HG02970 (cell line): ENCODE data around the gene COX10.
"Not testable (repeated sequence)": the region's sequence is repeated elsewhere in the genome, so short reads cannot be mapped to it uniquely, and the experiment has no call there.

Source experiments
- ATAC-seq: cut with Tn5 transposase; IDR thresholded peaks from one replicate; pipeline ENCODE4 v1.9.1; 2021; ENCODE audit warnings: mild to moderate bottlenecking, moderate library complexity, moderate number of reproducible peaks; ENCODE audit not compliant: unreplicated experiment, low FRiP score

The COX10 gene

DNA sequence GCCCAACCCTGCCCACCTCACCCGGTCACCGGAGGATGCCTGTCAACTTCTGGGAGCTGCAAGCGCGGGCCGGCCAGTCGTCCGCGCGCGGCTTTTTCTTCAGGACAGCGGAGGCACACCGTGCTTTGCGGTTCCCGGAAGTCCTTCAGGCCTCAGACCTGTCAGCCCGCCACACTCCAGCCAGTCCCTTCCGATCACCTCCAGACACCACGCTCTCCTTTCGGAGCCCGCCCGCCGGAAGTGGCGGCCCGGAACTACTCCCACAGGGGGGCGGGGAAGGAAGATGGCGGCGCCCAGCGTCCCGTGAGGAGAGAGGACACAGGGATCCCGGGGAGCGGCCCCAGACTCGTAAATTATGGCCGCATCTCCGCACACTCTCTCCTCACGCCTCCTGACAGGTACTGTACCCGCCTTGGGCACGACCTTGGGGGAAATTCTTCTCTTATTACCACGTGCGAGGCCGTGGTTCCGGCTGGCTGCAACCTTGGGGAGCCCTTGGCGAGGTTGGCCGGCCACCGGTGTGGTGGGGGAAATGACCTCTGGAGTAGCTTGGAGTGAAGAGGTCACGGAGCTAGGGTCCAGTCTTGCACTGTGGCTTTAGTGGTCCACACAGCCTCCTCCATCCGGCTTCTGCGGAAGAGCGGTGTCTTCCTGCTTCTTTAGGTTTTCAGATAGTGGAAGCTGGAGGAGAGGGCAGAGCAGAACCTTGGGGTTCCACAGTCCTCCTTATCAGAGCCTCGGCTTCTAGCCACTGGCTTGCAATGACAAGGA lies at the start of gene COX10:
Gene COX10 (plus strand): TSS at position 254 of the 771 bp plus-strand sequence. CDS start 102 bp downstream, at position 356.
- ATAC-seq: peak; percentile 99

DNA sequence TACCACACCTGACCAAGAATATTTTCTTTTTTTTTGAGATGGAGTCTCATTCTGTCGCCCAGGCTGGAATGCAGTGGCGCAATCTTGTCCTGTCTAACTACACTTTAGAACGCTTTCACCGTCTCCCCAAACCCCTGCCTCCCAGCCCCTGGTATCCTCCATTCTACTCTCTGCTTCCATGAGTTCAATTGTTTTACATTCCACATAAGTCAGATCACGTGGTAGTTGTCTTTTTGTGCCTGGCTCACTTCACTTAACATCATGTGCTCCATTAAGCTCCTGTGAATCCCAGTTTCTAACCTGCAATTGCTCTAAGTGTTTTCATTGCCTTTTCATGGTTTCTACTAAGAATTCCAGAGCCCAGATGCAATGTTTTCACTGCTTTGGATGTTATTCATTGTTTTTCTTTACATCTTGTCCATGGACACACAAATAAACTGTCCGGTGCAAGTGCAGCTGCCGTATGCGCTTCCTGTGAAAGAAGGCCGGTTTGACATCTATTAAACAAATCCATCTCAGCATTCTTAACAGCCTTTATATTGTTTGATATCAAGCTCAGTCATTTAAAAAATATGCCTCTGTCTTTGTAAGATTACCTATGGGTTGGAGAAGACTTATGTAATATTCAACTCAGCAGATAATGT lies 47.5 kb upstream of the COX10 start:
- not testable (repeated sequence) for ATAC-seq

GRCh38 chr17:14029755-14030154 lies 39.5 kb upstream of the COX10 start:
- not testable (repeated sequence) for ATAC-seq

DNA sequence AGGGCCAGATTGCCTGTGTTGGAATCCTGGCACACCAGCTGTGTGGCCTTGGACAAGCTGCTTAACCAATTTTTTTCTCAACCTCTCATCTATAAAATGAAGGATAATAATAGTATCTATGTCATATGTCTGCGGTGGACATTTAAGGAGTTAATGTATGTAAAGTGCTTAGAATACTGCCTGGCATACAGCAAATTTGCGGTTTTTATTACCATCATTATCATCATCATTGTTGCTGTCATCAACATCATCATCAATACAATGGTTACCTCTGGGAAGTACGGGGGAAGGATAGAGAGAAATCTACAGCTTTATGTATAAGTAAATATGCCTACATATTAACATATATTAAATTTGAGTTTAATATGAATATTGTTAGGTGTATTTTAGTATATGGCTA lies 37.1 kb upstream of the COX10 start:
- no peak for ATAC-seq

GRCh38 chr17:14033166-14033565 lies 36.1 kb upstream of the COX10 start:
- no peak for ATAC-seq

GRCh38 chr17:14037453-14037852 lies 31.9 kb upstream of the COX10 start:
- no peak for ATAC-seq

DNA sequence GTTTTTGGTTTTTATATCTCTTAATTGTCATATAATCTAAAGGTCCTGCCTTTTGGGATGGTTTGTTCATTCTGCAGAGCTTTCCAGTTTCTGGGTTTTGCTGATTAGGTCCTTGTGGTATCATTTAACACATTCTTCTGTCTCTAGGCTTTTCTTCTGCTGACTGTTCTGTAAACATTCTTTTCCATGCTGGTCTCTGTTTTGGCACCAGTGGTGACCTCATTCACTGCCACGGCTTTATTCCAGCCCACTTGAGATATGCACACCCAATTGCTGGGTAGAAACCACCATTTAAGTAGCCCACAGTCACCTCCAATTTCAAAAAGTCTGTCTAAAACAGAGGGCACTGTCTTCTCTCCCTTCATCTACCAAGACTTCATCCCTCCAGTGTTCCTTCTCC lies 31.1 kb upstream of the COX10 start:
- no peak for ATAC-seq

DNA sequence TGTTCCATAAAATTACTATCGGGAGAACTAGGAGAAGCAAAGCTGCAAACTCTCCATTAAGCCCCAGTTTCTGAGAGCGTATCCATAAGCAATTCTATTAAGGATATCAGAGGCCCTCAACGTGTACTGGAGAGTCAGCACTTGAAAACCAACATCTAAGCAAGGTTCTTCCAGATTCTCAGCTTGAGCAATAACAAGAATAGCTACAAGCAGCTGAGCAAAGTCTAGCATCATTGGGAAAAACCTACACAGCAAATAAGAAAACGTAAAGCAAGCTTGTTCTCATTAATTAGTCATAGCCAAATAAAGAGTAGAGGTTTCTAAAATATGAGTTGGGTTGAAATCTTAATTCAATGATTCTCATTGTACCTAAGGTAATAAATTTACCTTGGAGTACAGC lies 26.9 kb upstream of the COX10 start:
- no peak for ATAC-seq

DNA sequence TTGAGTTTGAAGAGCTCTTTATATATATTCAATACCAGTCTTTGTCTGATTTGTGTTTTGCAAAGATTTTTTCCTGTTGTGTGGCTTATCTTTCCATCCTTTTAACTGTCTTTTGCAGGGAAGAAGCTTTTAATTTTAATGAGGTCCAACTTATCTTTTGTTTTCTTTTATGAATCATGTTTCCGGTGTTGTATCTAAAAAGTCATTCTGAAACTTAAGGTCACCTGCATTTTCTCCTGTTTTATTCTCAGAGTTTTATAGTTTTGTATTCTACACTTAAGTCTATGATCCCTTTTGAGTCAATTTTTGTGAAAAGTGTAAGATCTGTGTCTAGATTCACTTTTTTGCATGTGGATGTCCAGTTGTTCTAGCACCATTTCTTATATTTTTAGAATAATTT lies 24.6 kb upstream of the COX10 start:
- ATAC-seq: no peak

DNA sequence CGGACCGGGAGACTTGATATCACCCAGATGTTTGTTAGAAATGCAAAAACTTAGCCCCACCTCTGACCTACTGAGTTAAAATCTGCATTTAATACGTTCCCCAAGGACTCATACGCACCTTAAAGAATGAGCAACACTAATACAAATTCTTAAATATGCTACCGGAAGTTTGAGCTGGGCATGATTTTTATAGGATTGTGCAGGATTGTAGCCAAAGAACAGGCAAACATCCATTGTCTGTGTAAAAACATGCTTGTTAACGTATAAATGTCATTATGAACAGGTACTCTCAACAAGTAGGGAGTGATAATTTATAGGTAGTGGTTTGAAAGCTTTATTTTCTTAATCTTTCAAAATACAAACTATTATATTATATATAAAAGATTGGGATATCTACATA lies 22.3 kb upstream of the COX10 start:
- no peak for ATAC-seq

- ATAC-seq: no peak
Observed at GRCh38 chr17:14047591-14047990, 21.7 kb upstream of the COX10 start.

- ATAC-seq: no peak
Observed at GRCh38 chr17:14048169-14048568, 21.1 kb upstream of the COX10 start.

DNA sequence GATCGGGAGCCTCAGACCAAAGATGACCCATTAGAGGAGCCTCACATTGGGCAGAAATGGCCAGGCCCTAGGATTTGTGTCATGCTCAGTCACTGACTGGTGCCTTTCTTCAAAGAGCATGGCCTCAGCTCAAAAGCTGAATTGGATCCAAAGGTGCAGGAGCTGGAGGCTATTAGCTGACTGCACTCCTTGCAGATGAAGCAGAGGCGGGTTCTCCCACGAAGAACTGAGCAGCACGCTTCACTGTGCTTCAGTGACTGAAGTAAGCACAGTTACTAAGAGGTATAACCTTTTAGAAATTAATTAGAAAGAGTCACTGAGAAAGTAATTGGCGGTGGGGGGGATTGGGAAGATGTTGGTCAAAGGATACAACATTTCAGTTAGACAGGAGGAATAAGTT lies 18.7 kb upstream of the COX10 start:
- no peak for ATAC-seq

- no peak for ATAC-seq
Observed at GRCh38 chr17:14051692-14052091, 17.6 kb upstream of the COX10 start.

DNA sequence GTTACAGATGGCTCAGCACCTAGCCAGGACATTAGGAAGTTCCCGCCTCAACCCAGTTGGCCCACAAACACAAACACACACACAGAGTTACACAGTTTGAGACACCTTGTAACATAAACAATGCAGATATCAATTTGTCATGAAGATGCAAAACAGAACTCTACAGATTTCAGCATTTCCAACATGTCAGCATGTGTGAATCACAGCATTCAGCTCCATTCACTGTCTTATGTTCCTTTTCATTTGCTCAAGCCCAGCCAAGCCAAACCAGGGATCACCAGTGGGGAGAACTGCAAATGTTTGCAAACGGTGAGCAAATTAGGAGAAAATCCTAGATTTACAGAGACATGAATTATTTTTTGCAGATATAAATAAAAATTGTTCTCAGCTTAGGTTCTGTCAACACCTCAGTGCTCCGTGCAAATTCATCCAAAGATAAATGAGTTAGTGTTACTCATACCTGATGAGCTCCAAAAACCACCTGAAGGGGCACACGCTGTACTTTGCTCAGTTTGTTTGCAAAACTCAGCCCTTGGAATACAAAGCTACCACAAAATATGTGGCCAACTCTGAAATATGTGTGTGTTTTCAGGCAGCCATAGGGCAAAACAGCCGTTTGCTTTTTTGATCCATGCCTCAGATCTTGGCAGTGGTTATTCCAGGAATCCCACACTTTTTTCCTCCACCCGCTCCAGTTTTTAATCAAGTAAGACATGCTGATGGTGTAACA lies 16.3 kb upstream of the COX10 start:
- no peak for ATAC-seq

DNA sequence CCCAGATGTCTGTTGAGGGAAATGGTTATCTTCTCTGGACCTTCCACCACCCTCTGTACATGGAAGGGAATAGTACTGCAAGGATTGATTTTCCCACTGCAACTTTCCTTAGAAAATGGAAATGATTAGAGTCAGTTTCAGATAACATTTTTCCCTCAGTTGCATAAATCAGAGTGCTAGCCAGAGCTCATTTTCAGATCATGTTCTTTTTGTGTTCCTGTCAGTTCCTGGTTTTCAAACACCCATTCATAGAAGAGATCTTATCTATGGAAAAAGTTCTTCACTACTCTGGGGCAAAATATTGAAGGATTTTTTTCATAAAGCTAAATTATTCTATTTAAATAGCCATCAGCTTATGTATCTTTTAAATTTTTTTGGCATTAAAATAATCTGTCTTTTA lies 11.7 kb upstream of the COX10 start:
- ATAC-seq: no peak

DNA sequence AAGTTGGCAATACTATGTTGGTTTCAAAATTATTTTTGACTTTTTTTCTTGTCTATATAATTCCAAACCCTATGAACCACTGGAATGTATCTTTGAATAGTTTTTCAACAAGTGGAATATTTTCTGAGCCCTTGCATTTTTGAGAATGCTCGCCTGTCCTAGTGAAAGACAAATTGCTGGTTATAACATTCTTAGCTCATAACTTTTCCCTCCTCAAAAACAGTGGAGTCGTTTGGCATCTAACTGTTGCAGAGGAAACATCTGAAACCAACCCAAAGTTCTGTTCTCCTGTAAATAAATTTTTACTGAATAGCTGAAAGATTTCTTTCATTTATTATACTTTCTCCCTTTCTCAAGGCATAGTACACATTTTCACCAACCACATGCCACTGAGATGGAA lies 11.3 kb upstream of the COX10 start:
- no peak for ATAC-seq

DNA sequence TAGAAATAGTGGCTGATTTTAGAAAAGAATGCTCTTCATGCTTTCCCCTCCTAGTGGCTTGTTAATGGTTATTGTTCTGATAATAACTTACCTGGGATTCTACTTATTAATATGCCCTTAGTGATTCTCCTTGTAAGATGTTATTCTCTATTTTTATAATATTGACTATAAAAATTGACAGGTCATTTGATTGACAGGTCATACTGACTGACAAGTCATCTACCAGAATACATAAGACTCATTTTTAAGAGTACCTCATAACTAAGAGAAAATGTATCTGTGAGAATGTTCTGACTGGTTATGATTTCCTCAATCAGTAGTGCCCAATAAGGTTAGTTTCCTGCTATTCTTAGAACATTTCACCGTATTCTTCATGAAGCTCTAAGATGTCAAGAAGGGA lies 8.6 kb upstream of the COX10 start:
- ATAC-seq: no peak

DNA sequence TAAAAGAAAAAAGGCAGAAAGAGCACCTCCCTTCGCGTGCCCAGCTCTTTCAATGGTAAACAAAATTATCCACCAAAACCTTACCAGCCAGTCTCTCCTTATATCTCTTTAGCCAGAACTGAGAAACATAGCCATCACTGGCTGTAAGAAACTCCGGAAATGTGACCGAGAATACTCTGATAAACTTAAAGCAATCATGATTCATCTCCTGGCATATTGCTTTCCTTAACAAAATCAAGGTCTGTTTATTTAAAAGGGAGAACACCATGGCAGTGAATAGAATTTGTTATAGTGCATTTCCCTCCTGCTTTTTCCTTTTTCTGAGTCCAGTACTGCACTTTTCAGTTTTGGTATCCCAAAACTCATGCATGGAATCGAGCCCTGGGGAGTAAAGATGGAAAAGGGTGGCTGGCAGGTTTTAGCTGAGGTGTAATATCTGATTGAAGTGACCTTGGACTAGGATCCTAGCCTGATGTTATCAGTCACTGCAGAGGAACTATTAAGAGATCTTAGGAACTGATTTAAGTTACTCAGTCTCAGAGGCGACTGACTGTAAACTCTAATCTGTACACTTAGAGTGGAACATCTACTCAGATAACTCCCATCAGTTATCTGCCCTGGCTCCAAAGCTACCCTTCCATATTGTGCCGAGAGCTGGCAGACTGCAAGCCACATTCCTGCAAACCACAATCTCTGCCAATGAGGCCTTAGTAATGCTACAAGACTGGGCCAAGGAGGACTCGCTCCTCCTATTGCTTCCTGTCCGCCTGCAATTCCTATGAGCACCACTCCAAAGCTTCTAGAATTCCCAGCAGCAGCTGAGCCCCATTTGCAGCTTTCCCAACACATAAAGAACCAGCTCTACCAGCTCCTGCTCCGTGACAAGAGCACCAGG lies 7.4 kb upstream of the COX10 start:
- no peak for ATAC-seq

DNA sequence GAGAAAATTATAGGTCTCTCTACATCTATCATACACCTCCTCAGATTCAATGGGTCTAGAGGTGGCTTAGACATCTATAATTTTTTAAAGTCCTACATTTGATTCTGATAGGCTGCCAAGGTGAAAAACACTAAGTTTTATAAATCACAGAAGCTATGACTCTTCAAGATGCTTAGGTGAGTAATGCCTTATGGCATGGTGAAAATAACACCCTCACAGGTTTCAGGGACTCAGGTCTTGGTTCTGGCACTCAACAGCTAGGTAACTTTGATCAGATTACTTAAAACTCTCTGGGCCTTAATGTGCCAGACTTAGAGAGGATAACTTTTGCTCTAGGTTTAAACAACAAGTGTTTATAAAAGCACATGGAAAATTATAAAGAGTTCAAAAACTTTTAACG lies 2.0 kb upstream of the COX10 start:
- no peak for ATAC-seq
